SK-N-SH treated with all-trans-retinoic acid at 6 μM for 48 hours (cell line): ENCODE measurements around the gene PHF1.

Source experiments
- ATAC-seq: fragments of 200-7000 bp; cut with Tn5 transposase; 3 replicates; pipeline ENCODE4 v1.9.1; 2020; ENCODE audit warnings: mild to moderate bottlenecking, moderate library complexity
- CREB5 ChIP-seq: fragments of 250-450 bp; sonication (Bioruptor Pico); IDR thresholded peaks from 2 replicates; pipeline ENCODE4 v1.5.1; 2020; ENCODE audit warnings: low read depth, mild to moderate bottlenecking, moderate library complexity
- CSDC2 ChIP-seq: fragments of 250-450 bp; sonication (Bioruptor Pico); IDR thresholded peaks from 2 replicates; pipeline ENCODE4 v1.5.0; 2020; ENCODE audit warnings: mild to moderate bottlenecking, moderate library complexity
- CSRNP3 ChIP-seq: fragments of 250-450 bp; sonication (Bioruptor Pico); IDR thresholded peaks from 2 replicates; pipeline ENCODE4 v1.5.1; 2021; ENCODE audit warnings: mild to moderate bottlenecking, moderate library complexity
- ESRRG ChIP-seq: fragments of 250-450 bp; sonication (Bioruptor Pico); IDR thresholded peaks from 2 replicates; pipeline ENCODE4 v1.6.1; 2021; ENCODE audit warnings: mild to moderate bottlenecking
- OSR1 ChIP-seq: fragments of 250-450 bp; sonication (Bioruptor Pico); IDR thresholded peaks from 2 replicates; pipeline ENCODE4 v1.8.0; 2022; ENCODE audit warnings: moderate library complexity, mild to moderate bottlenecking, inconsistent platforms
- PATZ1 ChIP-seq: fragments of 250-450 bp; sonication (Bioruptor Pico); IDR thresholded peaks from 2 replicates; pipeline ENCODE4 v1.8.0; 2020; ENCODE audit warnings: mild to moderate bottlenecking, moderate library complexity, borderline replicate concordance
- PPARA ChIP-seq: fragments of 250-450 bp; sonication (Bioruptor Pico); IDR thresholded peaks from 2 replicates; pipeline ENCODE4 v1.5.0; 2020; ENCODE audit warnings: mild to moderate bottlenecking, borderline replicate concordance
- RARB ChIP-seq: fragments of 250-450 bp; sonication (Bioruptor Pico); IDR thresholded peaks from 2 replicates; pipeline ENCODE4 v1.8.0; 2021; ENCODE audit warnings: mild to moderate bottlenecking, moderate library complexity
- SNAI2 ChIP-seq: fragments of 250-450 bp; sonication (Bioruptor Pico); IDR thresholded peaks from 2 replicates; pipeline ENCODE4 v1.5.0; 2020; ENCODE audit warnings: mild to moderate bottlenecking, moderate library complexity
- TCF4 ChIP-seq: fragments of 250-450 bp; sonication (Bioruptor Pico); IDR thresholded peaks from 2 replicates; pipeline ENCODE4 v1.8.0; 2021; ENCODE audit warnings: mild to moderate bottlenecking, moderate library complexity, borderline replicate concordance
- TOX ChIP-seq: fragments of 250-450 bp; sonication (Bioruptor Pico); IDR thresholded peaks from 2 replicates; pipeline ENCODE4 v1.8.0; 2021; ENCODE audit warnings: mild to moderate bottlenecking, moderate library complexity, borderline replicate concordance
- TSHZ2 ChIP-seq: fragments of 250-450 bp; sonication (Bioruptor Pico); IDR thresholded peaks from 2 replicates; pipeline ENCODE4 v1.5.0; 2020; ENCODE audit warnings: mild to moderate bottlenecking, moderate library complexity
- ZFP3 ChIP-seq: fragments of 250-450 bp; sonication (Bioruptor Pico); IDR thresholded peaks from 2 replicates; pipeline ENCODE4 v1.5.0; 2020; ENCODE audit warnings: mild to moderate bottlenecking, moderate library complexity
- ZNF565 ChIP-seq: fragments of 450-650 bp; formaldehyde crosslinking; conservative IDR thresholded peaks from 2 replicates; pipeline ENCODE4 v1.5.0; 2020; ENCODE audit warnings: low read depth, mild to moderate bottlenecking, moderate library complexity
- ZNF70 ChIP-seq: fragments of 450-650 bp; formaldehyde crosslinking; IDR thresholded peaks from 2 replicates; pipeline ENCODE4 v1.5.0; 2020; ENCODE audit warnings: mild to moderate bottlenecking, moderate library complexity
- ZNF8 ChIP-seq: fragments of 450-650 bp; formaldehyde crosslinking; IDR thresholded peaks from 2 replicates; pipeline ENCODE4 v1.5.0; 2020; ENCODE audit warnings: mild to moderate bottlenecking, moderate library complexity

PHF1 gene

GRCh38 chr6:33430334-33430733 lies 19.5 kb downstream of the PHF1 start:
- TF ChIP-seq ZNF70 (CRISPR knock-in tag) = no peak
- no peak for TF ChIP-seq PPARA (CRISPR knock-in tag)
- TF ChIP-seq PATZ1 (CRISPR knock-in tag) = no peak
- no peak for TF ChIP-seq CSRNP3 (CRISPR knock-in tag)
- no peak for TF ChIP-seq CSDC2 (CRISPR knock-in tag)
- TF ChIP-seq ZFP3 (CRISPR knock-in tag) = no peak
- TF ChIP-seq CREB5 = no peak
- no peak for TF ChIP-seq RARB (CRISPR knock-in tag)
- TF ChIP-seq SNAI2 = no peak
- TF ChIP-seq TSHZ2 (CRISPR knock-in tag) = no peak
- TF ChIP-seq ZNF8 (CRISPR knock-in tag) = no peak
- no peak for TF ChIP-seq TCF4 (CRISPR knock-in tag)
- no peak for TF ChIP-seq ESRRG (CRISPR knock-in tag)
- TF ChIP-seq TOX = no peak
- no peak for TF ChIP-seq ZNF565 (CRISPR knock-in tag)
- ATAC-seq = no peak

- no peak for TF ChIP-seq PATZ1 (CRISPR knock-in tag)
- TF ChIP-seq OSR1 = no peak
- TF ChIP-seq TSHZ2 (CRISPR knock-in tag) = no peak
- TF ChIP-seq, all 23 proteins: peak for 0
- ATAC-seq = peak; percentile 67
Observed at GRCh38 chr6:33430991-33431879, 20.4 kb downstream of the PHF1 start.
